NCI-H748 treated with DMSO at 0.1 percent for 48 hours (cell line): ENCODE results near the gene C10orf90.

Source experiments
- DNase-seq: peaks from one replicate; lab custom pipeline; 2025; lab: John Stamatoyannopoulos, UW

The C10orf90 gene

GRCh38 chr10:126461289-126461940 lies 209.1 kb downstream of the C10orf90 start:
- DNase-seq: no peak

DNA sequence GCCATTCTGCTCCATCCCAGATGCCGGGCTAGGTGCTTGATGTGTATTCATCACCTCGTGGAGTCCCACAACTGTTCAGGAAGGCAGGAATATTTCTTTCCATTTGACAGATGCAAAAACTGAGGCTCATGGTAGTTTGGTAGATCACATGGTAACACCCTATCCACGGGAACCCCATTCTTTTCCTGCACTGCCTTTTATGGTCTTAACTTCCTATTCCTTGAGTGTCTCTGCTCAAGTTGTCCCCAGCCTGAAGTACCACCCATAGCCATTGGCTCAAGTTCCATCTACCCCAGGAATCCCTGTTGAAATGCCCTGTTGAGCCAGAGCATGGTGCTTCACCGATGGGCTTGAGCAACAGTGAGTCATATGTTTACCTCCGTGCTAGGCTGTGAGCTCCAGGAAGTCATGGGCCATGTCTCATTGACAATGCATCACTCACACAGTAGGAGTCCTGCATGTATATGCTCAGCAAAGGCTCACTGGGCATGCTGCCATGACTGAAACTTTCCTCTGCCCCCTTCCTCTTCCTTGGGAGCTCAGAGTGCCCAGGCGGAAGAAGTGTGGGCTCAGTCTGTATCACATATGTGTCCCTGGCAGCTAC lies 210.5 kb downstream of the C10orf90 start:
- no peak for DNase-seq

- DNase-seq: no peak
Observed at GRCh38 chr10:126459032-126459831, 211.3 kb downstream of the C10orf90 start.

GRCh38 chr10:126458466-126458865 lies 212.0 kb downstream of the C10orf90 start:
- DNase-seq: no peak

- DNase-seq: no peak
Observed at GRCh38 chr10:126456632-126457031, 213.9 kb downstream of the C10orf90 start.

DNA sequence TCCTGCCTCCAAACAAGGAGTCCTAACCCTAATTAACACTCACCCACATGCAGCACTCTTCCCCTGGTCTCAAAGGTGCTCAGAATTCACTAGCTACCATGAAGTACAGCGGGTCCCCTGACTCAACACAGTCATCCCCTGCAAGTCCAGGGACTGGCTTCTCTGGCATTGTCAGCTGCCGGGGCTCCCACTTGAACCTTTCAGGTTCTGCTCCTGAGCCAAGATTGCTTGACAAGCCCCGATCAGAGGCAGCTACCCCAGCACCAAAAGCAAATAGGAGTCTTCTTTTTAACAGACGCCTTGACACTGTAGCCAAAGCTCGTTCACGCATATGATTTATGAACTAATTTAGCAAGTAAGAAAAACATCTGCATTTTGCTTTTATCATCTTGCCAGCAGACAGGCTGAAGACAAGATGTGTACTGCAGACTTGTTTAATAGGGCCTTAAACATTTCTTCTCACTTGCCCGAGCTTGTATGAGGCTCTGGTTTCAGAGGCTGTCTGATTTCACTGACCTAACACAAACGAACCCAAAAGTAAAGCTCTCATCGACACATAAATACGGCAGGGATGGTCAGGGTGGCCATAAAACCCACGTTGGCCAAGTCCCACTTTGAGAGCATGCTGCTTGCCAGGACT lies 214.6 kb downstream of the C10orf90 start:
- DNase-seq: no peak

DNA sequence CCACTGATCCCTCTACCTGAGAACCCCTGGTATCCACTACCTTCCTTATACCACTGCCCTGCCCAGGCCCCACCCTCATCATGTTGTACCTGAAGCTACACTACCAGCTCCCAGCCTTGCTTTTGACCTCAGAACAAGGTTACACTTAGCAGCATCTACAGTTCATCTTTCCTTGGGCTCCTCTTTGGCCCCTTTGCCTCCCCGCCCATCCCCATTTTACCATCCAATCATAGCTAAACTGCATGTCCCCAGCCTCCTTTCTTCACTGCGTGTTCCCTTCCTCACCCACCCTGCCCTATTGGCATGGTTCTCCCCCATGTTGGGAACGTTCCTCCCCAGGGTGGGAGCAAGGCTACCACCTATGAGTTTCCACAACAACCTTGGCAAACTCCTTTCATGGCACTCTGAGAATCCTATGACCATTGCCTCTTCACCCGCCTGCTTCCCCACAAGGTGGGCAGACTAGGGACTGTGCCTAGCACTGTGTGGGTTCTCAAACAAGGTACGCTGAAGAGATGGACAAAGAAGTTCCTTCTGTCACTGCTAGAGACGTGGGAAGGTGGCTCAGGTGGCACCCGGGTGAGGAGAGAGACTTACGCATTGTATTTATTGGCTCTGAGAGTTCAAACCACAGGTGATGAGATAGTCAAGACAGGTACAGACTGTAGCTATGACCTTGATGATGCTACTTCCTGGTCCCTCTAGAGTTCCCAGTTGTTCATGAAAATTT lies 215.3 kb downstream of the C10orf90 start:
- no peak for DNase-seq

DNA sequence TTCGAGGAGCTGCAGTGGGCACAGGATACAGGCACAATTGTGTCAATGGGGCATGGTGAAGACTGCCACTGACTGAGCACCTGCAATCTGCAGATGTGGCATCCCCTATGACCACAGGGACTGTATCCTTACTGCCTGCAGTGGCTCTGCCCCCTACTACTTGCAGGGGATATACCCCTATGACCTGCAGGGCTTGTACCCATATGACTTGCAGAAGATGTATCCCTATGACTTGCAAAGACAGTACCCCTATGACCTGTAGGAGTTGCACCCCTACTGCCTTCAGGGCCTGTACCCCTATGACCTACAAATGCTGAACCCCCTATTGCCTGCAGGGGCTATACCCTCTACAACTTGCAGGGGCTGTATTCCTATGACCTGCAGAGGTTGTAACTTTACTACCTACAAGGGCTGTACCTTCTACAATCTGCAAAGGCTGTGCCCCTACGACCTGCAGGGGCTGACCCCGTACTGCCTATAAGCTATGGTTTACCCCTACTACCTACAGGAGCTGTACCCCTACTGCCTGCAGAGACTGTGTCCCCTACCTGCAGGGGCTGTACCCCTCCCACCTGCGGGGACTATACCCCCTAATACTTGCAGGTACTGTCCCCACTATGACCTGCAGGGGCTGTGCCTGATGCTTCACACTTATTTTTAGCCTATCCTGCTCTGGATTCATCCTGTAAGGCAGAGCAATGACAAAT lies 216.3 kb downstream of the C10orf90 start:
- no peak for DNase-seq

- DNase-seq: no peak
Observed at GRCh38 chr10:126452245-126452644, 218.2 kb downstream of the C10orf90 start.

DNA sequence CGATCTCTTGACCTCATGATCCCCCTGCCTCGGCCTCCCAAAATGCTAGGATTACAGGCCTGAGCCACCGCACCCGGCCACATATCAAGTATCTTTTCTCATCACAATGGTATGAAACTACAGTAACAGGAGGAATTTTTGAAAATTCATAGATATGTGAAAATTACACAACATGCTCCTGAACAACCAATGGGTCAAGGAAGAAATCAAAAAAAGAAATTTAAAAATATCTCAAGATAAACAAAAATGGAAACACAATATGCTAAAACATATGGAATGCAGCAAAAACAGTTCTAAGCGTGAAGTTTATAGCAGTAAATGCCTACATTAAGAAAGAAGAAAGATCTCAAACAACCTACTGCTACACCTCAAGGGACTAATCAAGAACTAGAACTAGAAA lies 222.4 kb downstream of the C10orf90 start:
- no peak for DNase-seq

GRCh38 chr10:126439942-126440341 lies 230.6 kb downstream of the C10orf90 start:
- DNase-seq: no peak

DNA sequence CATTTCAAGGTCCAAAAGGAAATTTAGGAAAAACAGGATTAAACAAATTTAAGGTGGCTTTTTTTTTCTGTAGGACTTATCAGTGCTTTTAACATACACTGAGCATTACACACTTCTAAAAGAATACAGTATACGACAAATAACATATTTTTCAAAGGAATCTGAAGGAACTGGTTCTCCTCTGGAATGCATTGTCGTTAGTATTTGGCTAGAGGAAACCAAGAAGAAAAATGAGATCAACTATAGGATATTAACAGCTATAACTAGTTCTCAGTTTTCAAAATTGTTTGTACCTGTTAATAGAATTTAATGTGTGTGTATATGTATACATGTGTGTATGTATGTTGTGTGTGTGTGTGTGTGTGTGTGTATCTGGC lies 232.1 kb downstream of the C10orf90 start:
- no peak for DNase-seq

- DNase-seq: no peak
Observed at GRCh38 chr10:126437635-126438406, 232.7 kb downstream of the C10orf90 start.

DNA sequence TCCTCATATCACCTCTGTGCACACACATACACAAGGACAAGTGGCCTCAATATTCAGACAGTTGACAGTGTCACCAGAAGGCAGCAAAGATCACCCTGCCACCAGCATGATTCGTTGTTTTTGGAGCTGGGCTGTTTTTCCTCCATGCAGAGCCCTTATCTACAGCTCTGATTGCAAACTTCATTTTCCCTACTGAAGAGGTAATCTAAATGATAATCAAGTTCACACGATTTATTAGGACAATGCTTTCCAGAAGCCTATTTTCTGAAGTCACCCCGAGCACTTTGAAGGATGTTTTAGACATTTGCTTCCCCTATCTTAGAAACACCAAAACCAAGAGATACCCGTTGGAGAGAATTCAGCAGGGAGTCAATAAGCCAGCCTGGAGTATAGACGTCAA lies 236.3 kb downstream of the C10orf90 start:
- DNase-seq: no peak

GRCh38 chr10:126433351-126433750 lies 237.1 kb downstream of the C10orf90 start:
- no peak for DNase-seq

DNA sequence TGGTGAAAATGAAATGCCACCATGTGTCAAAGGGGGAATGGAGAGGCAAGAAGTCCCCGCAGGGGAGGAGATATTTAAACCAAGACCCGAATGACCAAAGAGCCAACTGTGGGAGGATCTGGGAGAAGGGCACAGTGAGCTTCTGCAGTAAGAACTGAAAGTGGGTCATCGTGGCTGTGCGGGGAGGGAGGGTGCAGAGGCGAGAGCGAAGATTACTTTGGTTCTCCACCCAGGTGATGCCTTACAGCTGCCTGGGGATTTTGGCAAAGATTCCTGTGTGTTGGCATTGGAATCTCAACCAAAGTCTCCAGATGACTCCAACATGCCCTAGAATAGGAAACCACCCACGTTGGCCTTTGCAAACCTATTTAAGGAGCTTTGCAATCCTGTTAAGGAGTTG lies 238.0 kb downstream of the C10orf90 start:
- no peak for DNase-seq

- DNase-seq: no peak
Observed at GRCh38 chr10:126431816-126432215, 238.7 kb downstream of the C10orf90 start.

DNA sequence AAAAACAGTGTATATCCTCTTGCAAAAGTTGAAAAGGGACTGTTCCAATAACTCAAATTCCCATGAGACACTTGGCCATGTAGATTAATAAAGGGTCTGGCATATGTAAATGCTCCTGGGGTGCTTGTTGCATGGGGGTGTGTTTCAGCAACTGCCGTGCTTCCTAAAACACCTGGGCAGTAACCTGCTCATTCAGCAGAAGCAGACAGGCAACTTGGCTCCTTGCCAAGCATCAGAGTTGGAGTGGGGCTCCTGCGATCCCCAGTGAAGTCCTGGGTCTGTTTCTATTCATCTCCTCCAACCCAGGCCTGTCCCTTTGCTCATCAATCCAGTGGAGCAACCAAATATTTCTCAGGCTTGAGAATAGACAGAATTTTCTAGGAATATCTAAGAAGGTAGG lies 240.0 kb downstream of the C10orf90 start:
- DNase-seq: no peak

DNA sequence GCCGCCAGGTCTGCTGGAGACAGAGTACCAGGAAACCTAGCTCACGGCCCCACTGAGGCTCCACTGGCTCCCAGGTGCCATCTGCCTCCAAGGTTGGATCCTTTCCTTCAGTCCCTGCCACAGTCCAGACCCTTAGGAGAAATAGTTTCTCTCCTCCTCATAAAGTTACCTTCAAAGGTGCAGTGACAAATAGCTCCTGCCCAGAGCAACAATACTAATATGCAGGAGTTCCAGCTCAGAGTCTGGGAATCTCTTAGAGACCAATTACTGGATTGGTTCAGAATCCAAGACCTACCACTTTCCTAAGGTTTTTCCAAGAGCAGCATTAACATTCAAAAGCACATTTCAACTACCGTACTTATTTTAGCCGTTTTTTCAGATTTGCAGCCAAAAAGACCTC lies 241.2 kb downstream of the C10orf90 start:
- DNase-seq: no peak

DNA sequence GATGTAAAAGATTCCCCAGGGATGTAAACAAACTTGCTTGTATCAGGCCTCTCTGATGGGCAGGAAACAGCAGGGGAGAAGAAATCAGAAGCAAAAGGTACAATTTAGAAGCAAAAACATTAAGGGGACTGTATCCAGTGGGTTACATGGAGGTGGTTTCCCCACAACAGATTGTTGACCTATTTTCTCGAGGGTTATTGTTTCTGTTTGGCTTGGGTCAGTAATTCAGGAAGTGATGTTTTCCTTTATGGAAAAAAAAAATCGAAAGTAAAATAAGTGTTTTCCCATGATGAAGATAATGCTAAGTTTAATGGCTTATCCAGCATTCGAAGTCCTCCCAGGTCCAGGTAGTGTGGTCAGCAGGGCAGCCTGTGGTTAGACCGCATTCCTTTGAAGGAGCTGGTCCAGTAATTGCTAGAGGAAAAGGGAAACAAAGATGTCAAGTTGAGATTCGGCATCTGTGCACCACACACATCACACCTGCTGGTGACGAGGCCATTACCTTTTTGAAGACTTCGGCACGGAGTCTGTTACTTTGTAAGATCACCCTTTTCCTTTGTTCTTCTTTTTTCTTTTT lies 244.9 kb downstream of the C10orf90 start:
- DNase-seq: no peak
